ENCODE data around the gene TBX19. TPM values are rescaled to one million over a fixed set of nuclear protein-coding genes. Genes with fewer than 3 reads are reported as not detected.

TBX19 gene
- total RNA-seq, 1 experiment from 2014 or later: 1.2 TPM

- TF ChIP-seq SP1 (CRISPR knock-in tag; conservative IDR thresholded peaks at IDR 0.05): no peak
Measured at GRCh38 chr1:168235937-168236336, 44.7 kb upstream of the TBX19 start (continued).

GRCh38 chr1:168236836-168237611, 43.7 kb upstream of the TBX19 start:
- Mint-ChIP-seq H3K27me3 (ENCODE audit: low read depth) (no peaks in the 10 kb centered on the region), H3K9me3 (no peaks in the 10 kb centered on the region), H3K4me3 (no peak overlapping the region), H3K4me1 (no peaks in the 10 kb centered on the region), H3K27ac (no peak overlapping the region), H3K36me3 (peaks cover 34% of the 10 kb centered on the region)
- ChIA-PET CTCF (no interaction called here), POLR2A (no interaction called here)
- DNase-seq (ENCODE audit: low spot score) (no peak), ATAC-seq (no peak)
- TF ChIP-seq, protein P1, sequence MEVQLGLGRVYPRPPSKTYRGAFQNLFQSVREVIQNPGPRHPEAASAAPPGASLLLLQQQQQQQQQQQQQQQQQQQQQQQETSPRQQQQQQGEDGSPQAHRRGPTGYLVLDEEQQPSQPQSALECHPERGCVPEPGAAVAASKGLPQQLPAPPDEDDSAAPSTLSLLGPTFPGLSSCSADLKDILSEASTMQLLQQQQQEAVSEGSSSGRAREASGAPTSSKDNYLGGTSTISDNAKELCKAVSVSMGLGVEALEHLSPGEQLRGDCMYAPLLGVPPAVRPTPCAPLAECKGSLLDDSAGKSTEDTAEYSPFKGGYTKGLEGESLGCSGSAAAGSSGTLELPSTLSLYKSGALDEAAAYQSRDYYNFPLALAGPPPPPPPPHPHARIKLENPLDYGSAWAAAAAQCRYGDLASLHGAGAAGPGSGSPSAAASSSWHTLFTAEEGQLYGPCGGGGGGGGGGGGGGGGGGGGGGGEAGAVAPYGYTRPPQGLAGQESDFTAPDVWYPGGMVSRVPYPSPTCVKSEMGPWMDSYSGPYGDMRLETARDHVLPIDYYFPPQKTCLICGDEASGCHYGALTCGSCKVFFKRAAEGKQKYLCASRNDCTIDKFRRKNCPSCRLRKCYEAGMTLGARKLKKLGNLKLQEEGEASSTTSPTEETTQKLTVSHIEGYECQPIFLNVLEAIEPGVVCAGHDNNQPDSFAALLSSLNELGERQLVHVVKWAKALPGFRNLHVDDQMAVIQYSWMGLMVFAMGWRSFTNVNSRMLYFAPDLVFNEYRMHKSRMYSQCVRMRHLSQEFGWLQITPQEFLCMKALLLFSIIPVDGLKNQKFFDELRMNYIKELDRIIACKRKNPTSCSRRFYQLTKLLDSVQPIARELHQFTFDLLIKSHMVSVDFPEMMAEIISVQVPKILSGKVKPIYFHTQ (CRISPR knock-in tag; IDR thresholded peaks at IDR 0.05): no peak
- TF ChIP-seq NFYB (CRISPR knock-in tag; conservative IDR thresholded peaks at IDR 0.05; ENCODE audit: low read depth): no peak
- no peak for TF ChIP-seq RELA (CRISPR knock-in tag; IDR thresholded peaks at IDR 0.05; ENCODE audit: borderline replicate concordance)

- Mint-ChIP-seq H3K36me3 (peaks cover 52% of the 10 kb centered on the region), H3K27me3 (ENCODE audit: low read depth) (no peaks in the 10 kb centered on the region), H3K4me1 (peaks cover 8% of the 10 kb centered on the region), H3K9me3 (no peaks in the 10 kb centered on the region), H3K27ac (no peak overlapping the region), H3K4me3 (no peak overlapping the region)
- ChIA-PET CTCF (interaction anchor here (1.0 kb wide), 2 partner anchors 8 to 100 kb away, joined by 3 to 4 read pairs; no protein-coding TSS in a partner anchor), POLR2A (no interaction called here)
- DNase-seq (ENCODE audit: low spot score) (no peak), ATAC-seq (no peak)
- TF ChIP-seq, protein P2, sequence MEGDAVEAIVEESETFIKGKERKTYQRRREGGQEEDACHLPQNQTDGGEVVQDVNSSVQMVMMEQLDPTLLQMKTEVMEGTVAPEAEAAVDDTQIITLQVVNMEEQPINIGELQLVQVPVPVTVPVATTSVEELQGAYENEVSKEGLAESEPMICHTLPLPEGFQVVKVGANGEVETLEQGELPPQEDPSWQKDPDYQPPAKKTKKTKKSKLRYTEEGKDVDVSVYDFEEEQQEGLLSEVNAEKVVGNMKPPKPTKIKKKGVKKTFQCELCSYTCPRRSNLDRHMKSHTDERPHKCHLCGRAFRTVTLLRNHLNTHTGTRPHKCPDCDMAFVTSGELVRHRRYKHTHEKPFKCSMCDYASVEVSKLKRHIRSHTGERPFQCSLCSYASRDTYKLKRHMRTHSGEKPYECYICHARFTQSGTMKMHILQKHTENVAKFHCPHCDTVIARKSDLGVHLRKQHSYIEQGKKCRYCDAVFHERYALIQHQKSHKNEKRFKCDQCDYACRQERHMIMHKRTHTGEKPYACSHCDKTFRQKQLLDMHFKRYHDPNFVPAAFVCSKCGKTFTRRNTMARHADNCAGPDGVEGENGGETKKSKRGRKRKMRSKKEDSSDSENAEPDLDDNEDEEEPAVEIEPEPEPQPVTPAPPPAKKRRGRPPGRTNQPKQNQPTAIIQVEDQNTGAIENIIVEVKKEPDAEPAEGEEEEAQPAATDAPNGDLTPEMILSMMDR (IDR thresholded peaks at IDR 0.05): no peak
- TF ChIP-seq ZNF423 (CRISPR knock-in tag; IDR thresholded peaks at IDR 0.05): peak; percentile 62; the same call in 1 of the 2 replicates
- TF ChIP-seq NFATC4 (CRISPR knock-in tag; IDR thresholded peaks at IDR 0.05): no peak
- TF ChIP-seq SOX15 (CRISPR knock-in tag; IDR thresholded peaks at IDR 0.05): no peak
- no peak for TF ChIP-seq SMAD3 (CRISPR knock-in tag; IDR thresholded peaks at IDR 0.05; ENCODE audit: borderline replicate concordance)
- no peak for TF ChIP-seq NR2C2 (CRISPR knock-in tag; IDR thresholded peaks at IDR 0.05)
- TF ChIP-seq ZNF121 (CRISPR knock-in tag; IDR thresholded peaks at IDR 0.05): no peak
- TF ChIP-seq STAT6 (CRISPR knock-in tag; conservative IDR thresholded peaks at IDR 0.05; ENCODE audit: low read depth): no peak
Measured at GRCh38 chr1:168243198-168243597, 37.5 kb upstream of the TBX19 start.

- ATAC-seq (no peak), DNase-seq (ENCODE audit: low spot score) (no peak)
- H3K27ac Mint-ChIP-seq: 0 out of 2 replicates have a peak overlapping the region, but pooled peaks have one; percentile 28
- ChIA-PET POLR2A (no interaction called here), CTCF (interaction anchor here (1.0 kb wide), 1 partner anchor 8 kb away, joined by 4 read pairs; no protein-coding TSS in a partner anchor)
- H3K4me1 Mint-ChIP-seq: peaks cover 8% of the 10 kb centered on the region
- H3K27me3 Mint-ChIP-seq (ENCODE audit: low read depth): no peaks in the 10 kb centered on the region
- no peaks in the 10 kb centered on the region for H3K9me3 Mint-ChIP-seq
- no peak for TF ChIP-seq SOX15 (CRISPR knock-in tag; IDR thresholded peaks at IDR 0.05)
- TF ChIP-seq, protein P3, sequence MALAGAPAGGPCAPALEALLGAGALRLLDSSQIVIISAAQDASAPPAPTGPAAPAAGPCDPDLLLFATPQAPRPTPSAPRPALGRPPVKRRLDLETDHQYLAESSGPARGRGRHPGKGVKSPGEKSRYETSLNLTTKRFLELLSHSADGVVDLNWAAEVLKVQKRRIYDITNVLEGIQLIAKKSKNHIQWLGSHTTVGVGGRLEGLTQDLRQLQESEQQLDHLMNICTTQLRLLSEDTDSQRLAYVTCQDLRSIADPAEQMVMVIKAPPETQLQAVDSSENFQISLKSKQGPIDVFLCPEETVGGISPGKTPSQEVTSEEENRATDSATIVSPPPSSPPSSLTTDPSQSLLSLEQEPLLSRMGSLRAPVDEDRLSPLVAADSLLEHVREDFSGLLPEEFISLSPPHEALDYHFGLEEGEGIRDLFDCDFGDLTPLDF (CRISPR knock-in tag; IDR thresholded peaks at IDR 0.05): no peak
- TF ChIP-seq, protein P1 (CRISPR knock-in tag; IDR thresholded peaks at IDR 0.05): no peak
- H3K36me3 Mint-ChIP-seq: peaks cover 51% of the 10 kb centered on the region
- H3K4me3 Mint-ChIP-seq: no peak overlapping the region
Measured at GRCh38 chr1:168243636-168244212, 37.0 kb upstream of the TBX19 start.
